NB4 (cell line): ENCODE results near the gene PTPN1.

Source experiments
- CTCF ChIP-seq: IDR thresholded peaks from one replicate; pipeline ENCODE4 v1.5.1; 2012; ENCODE audit warnings: low read depth, low read length
- MYC ChIP-seq: IDR thresholded peaks from 2 replicates; pipeline ENCODE4 v1.6.1; 2011; ENCODE audit warnings: low read depth, low read length
- POLR2A ChIP-seq: IDR thresholded peaks from 2 replicates; pipeline ENCODE4 v1.6.1; 2011; ENCODE audit warnings: mild to moderate bottlenecking; ENCODE audit not compliant: insufficient read length; ENCODE audit errors: extremely low read depth
- TF ChIP-seq, protein P1 (sequence below): IDR thresholded peaks from 2 replicates; pipeline ENCODE4 v1.6.1; 2011; ENCODE audit warnings: low read depth, low read length

- TF ChIP-seq CTCF (no peak), POLR2A (no peak), MYC (no peak)
- TF ChIP-seq, protein P1, sequence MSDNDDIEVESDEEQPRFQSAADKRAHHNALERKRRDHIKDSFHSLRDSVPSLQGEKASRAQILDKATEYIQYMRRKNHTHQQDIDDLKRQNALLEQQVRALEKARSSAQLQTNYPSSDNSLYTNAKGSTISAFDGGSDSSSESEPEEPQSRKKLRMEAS: no peak
Measured at GRCh38 chr20:50605136-50605535, 95.0 kb downstream of the PTPN1 start.
